HG02870 (cell line): ENCODE results near the gene AGBL4.

Experiments
- ATAC-seq: cut with Tn5 transposase; IDR thresholded peaks from one replicate; pipeline ENCODE4 v1.9.1; 2021; ENCODE audit warnings: mild to moderate bottlenecking, moderate library complexity; ENCODE audit not compliant: unreplicated experiment

AGBL4 gene

DNA sequence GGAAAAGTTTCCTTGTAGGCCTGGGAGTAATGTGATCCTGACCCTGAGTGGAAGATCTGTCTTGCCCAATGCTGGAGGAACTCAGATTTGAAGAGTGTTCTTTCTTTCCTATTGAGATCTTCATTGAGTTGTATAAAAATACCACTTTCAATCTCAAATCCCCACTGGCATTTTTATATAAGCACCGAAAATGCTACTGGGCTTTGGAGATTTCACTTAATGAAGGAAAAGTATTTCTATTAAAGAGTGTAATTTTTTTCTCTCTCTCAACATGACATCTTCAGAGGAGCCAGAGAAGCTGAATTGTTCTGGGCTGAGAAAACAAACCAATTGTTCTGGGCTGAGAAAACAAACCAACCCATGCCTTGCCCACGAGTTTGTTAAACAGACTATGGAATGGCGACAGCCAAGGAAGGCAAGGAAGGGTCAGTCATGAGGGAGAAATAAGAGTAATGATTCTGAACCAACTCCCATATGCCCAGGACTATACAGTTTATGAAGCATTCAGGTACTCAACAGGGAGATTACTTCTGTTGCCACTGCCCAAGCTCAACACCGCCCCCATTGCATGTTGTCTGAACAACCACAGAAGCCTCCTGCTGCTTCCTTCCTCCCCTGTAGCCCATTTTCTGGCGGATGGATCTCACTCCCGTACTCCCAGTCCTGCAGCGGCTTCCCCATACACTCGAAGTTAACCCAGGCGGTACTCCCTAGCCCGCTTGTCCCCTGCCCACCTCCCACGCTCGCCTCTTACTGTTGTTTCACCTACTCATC is 1350.2 kb downstream of the AGBL4 start:
- ATAC-seq, result no peak

DNA sequence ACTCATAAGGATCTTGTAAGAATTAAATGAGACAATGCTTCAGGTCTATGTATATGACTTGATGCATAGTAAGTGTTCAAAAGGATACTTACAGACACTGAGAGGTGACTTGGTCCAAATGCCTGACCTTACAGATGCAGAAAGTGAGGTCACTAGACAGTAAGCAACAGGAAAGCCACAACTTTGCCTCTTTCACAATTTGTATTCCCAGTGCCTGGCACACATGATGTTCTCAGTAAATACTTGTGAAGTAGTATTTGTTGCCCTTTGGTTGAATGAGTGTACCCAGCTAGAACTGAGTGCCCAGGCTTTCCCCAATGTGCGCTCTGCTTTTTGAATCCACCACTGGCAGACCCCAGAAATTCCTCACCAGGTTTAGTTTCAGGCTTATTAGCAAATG is 1352.2 kb downstream of the AGBL4 start:
- ATAC-seq, result no peak

DNA sequence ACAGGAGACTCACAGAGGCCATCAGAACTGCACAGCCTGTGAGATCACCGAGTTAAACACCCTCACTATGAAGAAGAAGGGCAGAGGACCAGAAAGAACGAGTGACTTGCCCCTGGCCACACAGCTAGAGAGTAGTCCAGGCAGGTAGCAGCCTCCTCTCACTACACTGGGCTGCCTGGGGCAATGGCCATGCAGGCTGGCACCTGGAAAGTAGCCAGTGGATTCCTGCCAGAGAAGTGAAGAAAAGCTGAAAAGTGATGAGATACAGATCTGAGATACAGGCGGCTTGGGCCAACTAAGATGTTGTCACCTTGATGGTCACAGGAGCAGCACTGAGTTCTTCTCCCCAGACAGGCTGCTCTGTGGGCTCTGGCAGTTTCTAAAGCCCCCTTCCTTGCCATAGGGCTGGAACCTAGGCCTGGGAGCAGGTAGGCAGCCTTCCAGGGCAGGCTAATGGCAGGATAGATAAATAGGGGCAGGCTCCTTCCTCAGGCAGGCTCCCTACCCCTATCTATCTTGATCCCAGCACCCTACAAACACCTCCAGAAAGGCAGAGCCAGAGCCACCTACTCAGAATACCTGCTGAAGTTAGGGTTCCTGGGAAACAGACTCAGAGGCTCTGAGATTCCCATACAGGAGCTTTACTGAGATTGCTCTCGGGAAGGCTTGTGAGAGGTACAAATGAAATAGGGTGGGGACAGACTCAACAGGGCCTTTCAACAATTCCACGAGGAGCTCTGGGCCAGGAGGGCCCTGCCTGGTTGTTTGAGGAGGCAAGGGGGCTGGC is 1353.3 kb downstream of the AGBL4 start:
- ATAC-seq, result no peak

DNA sequence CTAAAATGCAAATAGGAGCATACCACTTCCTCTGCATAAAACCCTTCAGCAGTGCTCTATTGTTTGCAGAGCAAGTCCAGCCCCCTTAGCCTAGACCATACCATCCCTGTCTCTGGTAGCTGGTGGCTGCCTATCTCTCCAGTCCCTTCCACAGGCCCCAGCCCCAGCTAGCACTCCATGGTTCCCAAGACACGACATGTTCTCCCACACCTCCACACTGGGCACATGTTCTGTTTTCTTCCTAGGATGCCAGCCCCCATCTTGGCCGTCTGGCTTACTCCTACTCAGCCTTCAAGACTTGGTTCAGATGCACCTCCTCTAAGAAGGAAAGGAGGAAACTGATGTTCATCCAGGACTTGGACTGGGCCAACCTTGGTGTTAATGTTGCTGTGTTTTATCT is 1355.4 kb downstream of the AGBL4 start:
- no peak for ATAC-seq

DNA sequence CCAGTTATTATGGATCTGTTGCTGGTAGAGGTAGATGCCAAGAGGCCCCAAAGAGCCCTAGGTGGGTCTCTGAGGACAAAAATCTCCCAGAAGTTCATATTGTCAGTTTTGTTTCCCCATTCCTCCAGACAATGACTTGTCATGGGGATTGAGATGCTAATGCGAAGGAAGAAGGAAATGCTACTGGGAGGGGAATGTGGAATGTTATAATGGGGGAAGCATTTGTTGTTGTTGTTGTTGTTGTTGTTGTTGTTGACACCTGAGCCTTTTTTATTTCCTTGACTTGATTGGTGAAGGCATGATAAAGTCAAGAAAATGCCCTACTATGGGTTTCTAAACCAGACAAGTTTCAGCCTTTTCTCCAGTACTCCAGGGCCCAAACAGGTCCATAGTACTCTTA is 1356.0 kb downstream of the AGBL4 start:
- no peak for ATAC-seq

DNA sequence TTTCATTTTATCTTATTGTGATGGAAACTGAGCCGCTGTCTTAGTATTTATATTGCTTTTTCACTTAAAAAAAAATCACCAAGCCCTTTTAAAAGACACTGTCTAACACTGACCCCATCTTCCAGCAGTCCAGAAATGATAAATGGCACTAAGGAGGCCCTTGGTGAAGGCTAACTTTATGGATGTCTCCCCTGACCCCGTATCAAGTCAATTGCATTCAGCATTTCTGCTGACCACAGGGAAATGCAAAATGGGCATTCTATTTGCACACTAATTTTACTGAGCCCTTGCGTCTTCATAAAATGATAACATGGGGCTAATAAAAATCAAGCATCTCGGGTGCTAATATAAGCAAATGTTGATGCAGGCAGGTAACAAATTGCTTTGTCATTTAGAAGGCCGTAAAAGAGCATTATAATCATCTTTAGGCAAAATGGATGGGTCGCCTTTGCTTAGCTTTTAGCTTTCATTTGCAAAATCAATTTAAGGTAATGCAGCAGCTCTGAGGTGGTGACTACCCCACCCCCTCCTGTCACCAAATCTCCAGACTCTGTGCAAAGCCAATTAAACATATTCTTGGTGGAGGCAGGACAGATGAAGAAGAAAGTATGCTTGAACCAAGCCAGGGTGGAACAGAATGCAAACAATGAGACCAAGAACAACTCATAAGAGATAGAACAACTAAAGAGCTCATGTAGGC is 1357.9 kb downstream of the AGBL4 start:
- no peak for ATAC-seq

DNA sequence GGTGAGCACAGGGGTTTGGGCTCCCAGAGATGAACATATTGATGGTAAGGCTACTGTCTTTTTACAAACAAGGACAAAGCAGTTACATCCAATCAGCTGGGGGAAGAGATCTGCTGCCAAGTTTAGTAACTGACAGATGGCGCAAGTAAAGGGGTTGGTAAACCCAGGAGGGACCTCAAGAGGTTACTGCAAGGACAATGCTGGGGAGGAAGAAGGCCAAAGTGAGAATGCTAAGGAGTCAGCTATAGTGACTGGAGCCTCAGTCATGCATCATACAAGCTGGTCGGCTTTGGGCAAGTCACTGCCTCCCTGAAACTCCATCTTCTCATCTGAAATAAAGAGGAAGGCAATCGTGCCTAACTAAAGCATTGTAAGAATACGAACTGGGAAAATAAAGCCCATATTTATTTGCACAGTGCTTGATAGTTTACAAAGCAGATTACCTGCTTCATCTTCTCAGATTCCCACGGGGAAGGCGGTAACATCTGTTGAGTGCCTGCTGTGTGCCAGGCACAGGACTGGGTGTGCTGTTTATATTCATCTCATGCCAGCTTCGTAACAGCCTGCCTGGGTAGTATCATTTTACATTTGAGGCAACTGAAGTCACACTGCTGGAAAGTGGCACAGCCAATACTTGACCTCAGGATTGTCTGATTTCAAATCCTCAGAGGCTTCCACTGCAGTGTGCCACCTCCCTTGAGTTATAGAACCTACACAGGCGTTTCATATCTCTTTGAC is 1361.9 kb downstream of the AGBL4 start:
- ATAC-seq, result no peak

DNA sequence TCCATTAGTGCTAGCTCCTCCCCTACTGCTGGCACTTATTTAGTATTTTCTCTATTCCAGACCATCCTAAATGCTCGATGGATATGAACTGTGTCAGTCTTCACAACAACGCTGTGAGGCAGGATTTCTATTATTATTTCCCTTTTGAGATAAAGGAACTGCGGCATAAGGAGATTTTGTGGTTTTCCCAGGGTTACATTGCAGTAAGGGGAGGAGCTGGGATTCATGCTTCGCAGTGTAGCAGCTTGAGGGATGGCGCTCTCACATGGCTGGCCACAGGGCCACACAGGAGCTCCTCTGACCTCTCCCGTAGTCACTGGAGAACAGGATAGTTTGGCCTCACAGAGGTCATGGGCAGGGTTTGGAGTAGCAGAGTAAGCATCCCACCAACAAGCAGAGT is 1364.0 kb downstream of the AGBL4 start:
- no peak for ATAC-seq

DNA sequence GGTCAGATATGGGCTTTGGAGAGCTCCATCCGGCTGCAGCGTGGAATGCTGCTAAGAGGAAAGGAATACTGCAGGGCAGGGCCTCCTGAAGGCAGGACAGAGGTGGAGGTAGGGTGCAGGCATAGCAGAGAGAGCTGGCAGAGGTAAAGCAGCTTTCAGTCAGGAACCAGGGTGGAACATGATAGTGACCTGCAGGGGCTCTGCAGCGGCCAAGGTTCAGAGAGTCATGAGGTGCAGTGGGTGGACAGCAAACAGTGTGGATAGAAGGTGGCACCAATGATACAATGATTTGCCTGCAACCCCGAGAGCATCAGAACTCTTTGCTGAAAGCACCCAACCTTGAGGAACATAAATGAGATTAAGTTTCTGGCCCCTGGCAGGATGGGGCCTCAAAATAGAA is 1366.3 kb downstream of the AGBL4 start:
- no peak for ATAC-seq

DNA sequence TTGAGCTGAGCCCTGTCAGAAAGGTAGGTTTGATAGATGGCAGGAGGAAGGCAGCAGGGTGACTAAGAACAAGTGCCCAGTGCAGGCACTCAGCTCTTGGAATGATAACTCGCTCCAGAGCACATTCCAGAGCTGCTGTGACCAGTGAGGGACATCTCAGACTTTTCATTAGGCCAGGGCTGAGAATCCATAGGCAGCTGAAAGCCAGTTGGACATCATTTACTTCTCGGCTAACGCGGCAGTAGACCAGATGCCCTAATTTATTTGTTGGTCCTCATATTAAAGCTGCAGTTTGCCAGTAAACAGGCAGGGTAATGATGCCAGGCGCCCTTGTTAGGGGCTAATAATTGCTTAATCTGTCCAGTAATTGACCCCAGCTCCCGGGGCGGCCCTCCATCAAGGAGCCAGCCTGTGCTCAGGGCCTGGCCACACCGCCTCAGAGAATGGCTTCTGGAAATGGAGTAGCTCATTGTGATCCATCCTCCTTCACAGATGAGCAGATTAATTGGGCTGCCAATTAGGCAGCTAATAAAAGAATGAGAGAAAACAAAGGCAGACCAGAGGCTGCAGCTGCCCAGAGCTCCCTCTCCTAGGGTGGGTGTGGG is 1369.0 kb downstream of the AGBL4 start:
- no peak for ATAC-seq

DNA sequence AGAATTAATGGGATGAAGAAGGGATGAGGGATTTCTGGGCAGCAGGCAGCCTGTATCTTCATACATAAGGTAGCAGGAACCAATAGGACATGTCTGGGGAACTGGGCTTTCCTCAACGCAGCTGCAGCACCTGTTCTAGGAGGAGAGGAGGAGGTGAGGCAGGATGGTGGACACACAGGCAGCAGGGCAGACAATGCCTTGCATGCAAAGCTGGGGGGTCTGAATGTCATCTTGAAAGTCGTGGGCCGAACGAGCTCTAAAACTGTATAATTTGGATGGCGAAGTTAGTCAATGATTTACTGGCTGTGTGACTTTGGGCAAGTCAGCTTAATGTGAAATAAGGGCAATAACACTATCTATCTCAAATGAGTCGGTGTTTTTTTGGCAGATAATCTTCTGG is 1371.4 kb downstream of the AGBL4 start:
- ATAC-seq, result no peak

DNA sequence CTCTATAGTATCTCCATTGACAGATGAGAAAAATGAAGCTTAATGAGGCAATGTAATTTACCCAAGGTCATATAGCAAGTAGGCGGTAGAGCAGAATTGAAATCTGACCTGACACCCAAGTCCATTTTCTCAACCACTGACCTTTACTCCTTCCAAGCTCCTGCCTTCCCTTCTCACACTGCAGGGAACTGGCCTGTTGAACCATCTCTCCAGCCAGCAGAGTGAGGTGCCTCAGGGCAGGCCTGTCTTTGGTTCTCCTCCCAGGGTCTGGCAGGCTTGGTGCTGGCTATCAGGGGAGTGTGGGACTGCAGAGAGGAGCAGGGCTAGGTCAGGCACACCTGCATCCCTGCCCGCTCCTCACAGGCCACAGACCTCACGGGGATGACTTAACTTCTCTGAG is 1373.9 kb downstream of the AGBL4 start:
- ATAC-seq, result no peak

DNA sequence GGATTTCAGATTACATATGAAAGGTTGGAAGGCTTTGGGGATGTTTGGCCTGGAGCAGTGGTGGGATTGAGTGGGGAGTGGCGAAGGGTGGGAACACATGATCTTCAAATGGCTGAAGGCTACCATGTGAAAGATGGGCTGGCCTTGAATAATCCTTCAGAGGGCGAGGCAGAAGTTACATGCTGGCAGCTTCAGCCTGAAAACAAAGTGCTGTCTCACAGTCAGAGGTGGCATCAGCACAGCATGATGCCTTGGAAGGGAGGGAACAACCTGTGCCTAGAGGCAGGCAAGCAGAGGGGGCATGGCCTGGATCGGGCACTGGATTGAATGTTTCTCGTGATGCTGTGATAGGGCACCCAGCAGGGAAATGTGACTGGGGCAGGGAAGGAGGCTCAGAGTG is 1377.9 kb downstream of the AGBL4 start:
- ATAC-seq, result no peak

DNA sequence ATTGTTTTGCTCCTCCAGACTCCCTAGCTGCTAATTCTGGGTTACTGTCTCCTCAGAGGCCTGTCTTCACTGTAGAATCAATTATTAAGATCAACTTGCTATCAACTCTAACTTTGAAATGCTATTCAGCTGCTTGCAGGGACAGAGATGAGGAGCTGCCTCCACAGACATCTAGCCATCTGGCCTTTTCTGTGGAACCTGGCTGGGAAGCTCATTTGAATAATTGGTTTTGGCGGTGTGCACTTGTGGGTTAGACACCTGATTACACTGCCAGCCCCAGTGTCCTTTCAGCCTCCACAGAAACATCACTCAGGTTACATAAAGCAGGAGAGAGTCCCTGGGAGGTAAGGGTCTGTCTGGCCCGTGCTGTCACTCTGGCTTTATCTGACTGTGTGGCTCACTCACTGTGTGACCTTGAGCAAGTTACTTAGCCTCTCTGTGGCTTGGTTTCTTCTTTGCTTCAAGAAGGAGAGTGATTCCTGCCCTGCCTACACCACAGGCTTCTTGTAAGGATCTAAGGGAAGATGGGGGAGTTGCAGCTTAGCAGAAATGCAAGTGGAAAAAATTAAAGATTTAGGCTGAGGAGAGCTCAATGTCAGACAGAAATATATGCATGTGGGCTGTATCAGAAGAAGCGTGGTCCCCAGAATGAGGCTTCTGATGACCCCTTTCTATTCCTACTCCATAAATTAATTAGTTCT is 1378.7 kb downstream of the AGBL4 start:
- ATAC-seq, result no peak

DNA sequence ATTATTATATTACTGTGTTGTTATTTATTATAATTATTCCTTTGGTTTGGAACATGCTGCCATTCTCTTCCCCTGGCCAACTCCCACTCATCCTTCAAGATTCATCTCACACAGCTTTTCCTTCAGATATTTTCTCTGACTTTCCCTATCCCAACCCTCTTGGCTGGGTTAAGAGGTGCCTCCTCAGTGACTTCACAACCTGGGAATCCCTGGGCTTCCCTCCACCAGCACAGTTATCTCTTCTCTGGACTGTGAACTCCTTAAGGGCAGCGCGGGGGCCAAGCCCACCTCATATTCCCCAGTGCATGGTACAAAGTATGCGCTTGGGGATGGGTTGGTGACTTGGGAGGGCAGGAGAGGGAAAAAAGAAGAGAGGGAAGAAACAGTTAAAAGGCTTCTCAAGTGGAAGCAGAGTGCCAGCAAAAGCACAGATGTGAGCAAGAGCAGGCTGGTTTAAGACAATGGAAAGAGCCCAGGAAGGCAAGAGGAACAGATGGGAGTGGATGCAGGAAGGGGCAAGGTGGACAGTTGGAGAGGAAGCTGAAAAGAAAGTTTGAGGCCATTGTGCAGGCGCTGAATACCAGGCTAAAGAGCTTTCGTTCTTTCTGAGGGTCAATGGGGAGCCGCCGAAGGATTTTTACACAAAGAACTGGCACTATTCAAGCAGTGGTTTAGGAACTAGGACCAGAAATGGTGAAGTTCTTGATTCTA is 1379.4 kb downstream of the AGBL4 start:
- no peak for ATAC-seq

DNA sequence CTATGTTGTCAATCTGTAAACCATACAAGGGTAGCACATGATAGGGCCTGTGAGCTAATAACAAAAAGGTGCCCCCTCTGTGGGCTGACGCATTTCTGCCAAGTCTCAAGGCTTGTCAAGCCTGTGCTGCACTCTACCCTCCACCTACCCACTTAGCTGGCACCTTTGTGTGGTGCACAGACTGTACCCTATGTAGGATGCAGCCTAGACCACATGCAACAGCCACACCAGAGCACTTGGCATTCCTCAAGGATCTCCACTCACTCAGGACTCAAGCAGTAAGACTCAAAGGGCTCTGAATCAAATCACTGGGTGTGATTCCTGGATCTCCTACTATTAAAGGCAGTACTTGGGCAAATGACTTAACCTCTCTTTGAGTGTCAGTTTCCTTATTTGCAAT is 1380.6 kb downstream of the AGBL4 start:
- no peak for ATAC-seq

DNA sequence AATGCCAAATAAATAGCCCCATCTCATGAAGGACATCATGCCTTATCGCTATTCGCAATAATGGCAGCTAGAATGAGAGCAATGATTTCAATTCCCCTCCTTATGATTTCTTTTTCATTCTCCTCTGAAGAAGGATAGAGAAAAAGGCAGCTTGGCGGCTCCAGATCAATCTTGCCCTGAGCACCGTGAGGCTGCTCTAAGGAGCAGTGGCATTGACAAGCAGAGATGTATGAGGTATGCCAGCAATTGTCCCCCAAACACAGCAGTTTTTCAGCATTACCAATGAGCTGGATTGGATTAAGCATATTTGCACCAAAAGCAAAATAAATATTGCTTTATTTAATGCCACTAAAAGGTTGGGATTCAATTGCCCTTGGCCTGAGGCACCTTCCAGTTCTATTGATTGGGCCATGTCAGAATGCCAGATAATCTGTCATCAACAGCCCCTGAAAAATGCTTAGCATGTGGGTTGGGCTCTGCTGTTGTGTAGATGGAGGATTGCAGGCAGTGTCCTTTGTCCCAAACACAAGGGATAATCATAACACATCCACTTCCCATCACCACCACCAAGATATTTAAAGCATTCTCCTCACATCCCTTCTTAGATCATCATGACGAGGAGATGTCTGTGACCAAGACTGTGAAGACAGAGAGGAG is 1382.8 kb downstream of the AGBL4 start:
- no peak for ATAC-seq

DNA sequence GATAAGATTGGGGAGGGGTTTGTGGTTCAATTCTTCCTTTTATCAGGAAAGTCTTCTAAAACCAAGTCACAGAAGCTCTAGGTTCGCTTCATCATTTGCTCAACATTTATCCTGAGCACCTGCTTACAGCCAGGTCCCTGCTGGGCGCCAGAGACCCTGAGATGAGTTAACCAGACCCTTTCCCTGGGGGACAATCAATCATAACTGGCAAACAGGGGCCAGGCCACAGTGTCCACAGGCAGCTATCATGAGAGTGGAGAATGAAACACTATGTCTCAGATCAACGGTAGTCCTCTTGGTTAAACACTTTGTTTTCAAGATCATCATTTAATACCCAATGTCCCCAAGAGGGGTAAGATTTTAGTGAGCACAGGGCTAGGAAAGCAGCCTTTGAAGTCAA is 1393.9 kb downstream of the AGBL4 start:
- no peak for ATAC-seq

DNA sequence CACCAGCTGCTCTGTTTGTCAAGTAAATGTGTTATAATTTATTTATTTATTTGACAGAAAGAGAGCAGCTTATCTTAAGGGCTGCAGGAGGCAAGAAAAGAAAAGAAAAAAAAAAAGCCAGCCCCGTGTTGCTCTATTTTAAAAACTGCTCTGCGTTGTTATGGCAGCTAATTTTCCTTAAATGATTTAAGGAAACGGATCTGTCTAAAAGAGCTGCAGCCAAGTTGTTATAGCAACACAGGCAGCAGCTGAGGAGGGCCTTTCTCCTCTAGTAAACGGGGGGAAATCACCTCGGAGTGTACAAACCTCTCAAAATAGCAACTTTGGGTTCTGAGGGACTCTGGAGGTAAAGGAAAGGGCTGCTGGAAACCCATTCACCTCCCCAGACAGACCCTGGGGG is 1396.3 kb downstream of the AGBL4 start:
- ATAC-seq, result no peak
